ENCODE measurements around the gene PLXNA2.

PLXNA2 gene

DNA sequence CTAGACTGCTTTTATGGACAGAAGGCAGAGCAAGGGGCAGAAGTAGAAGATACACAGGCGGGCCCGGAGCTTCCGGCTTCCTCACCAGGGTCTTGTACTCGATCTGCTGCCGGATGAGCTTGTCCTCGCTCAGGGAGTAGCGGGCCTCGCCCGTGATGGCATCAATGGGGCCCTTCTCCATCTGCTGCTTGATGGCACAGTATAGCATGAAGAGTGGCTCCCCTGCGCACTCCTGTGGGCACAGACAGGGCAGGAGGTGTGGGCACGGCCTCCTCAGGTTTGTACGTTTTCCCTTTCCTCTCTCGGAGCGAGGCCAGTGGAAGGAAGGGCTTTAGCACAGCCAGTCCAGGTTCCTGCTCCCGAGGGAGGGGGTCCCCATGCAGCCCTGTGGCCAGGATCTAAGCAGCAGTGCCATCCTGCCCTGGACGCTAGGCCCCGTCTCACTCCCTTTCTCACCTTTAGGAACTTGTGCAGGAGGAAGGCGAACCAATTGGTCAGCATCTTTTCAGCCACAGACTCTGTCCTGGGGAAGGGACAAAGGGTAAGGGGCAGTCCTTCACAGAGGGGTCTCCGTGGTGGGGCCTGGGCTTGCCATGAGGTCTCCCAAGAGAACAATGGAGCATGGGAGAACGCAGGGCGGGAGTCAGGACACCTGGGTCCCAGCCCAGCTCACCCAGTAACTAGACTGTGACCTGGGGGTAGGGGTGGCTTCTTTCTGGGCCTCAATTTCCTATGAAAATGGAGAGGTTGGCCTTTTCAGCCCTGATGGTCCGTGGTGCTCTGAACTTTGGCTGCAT, 204.4 kb downstream of the PLXNA2 start:
- DNase-seq (ENCODE audit: low spot score), result no peak

DNA sequence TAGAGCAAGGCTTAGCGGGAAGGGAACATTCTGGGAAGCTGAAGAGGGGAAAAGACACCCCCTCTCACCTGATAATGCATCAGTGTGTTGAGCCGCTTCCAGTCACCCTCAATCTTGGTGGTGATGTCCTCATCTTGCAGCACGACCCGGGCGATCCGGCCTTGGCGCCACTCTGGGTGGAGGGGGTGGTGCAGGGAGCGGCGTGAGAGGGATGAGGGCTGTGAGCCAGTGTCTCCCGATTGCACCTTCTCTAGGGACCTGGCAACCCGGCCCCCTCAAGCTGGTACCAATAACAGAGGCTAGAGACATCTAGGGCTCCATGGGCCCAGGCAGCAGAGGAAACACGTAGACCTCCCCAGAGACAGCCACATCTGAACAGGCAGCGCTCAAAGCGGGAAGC, 205.9 kb downstream of the PLXNA2 start:
- DNase-seq (ENCODE audit: low spot score), result no peak

DNA sequence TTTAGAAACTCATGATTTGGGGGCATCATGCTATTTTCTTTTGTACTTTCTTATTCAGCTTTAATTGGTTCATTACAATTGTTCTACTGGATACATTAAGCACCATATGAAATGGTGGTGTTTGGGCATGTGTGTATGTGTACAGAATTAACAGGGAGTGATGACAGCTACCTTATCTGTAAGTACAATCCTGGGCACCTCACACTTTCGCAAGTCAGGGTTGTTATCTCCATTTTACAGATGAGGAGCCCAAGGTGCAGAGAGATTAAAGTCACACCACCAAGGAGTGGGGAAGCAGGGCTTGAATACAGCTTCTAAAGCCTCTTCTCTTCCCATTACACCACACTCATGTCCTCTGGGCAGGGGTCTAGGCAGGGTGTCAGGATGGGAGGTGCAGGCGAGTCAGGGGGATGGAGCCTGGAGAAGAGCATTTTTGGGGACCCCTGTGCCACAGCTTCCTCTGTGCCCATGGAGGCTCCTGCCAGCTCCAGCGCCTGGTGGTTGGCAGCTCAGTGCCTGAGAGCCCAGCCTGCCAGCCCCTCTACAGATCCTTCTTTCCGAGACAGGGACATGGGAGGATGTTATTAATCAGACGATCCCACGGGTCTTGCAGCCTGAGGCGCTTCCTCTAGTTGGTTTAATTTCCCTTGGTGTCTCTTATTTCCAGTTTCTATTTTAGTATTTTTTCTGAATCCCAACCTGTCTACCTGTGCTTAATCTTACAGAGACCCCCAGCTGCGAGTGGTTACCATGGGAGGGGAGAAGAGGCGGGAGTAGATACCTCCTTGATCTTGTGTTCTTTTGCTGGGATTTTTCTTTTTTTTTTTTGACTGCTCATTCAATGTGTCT, 207.0 kb downstream of the PLXNA2 start:
- DNase-seq (ENCODE audit: low spot score), result no peak

DNA sequence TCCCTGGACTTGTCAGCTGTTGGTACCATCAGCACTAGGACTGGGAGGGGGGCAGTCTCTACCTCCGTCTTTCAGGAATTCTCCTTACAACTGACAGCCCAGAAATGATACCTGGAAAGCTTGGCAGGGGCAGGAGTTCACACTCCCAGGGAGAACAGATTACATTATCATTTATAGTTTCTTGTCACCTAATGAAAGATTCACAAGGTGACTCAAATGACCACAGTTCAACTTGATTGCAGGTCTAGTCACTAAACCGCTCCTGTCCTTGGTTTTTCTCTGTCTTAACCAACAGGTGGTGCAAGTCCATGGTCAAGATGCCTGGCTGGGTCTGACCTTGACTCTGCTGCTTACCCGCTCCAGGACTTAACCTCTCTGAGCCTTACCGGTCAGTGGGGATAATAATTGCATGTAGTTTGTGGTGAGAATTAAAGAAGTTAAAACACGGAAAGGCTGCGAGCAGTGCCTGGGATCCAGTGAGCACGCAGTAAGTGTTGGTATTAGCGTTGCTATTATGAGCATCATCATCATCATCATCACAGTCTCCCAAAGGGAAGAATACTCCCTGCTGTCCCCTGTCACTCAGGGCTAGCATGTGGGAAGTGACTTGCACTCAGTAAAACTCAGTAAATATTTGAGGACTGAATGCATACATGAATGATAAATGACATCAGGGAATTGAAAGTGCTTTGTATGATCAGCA, 207.9 kb downstream of the PLXNA2 start:
- DNase-seq (ENCODE audit: low spot score), result peak; percentile 41

DNA sequence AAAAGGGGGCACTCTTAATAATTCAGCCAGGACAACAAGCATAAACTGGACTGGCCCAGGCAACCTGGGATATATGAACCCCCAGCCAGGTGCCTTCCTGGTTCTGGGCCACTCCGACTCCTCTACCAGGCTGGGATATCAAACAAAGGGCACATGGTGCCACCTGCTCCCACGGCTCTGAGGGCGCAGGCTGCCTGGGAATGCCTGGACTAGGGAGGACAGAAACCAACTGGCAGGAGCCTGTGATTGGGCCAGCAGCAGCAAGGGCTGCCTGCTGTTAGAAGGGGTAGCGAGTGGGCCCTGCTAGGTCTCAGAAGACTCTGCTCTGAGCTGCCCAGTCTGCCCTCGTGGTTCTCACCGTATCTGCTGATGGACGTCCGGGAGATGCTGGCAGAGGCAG, 210.0 kb downstream of the PLXNA2 start:
- no peak for DNase-seq (ENCODE audit: low spot score)

DNA sequence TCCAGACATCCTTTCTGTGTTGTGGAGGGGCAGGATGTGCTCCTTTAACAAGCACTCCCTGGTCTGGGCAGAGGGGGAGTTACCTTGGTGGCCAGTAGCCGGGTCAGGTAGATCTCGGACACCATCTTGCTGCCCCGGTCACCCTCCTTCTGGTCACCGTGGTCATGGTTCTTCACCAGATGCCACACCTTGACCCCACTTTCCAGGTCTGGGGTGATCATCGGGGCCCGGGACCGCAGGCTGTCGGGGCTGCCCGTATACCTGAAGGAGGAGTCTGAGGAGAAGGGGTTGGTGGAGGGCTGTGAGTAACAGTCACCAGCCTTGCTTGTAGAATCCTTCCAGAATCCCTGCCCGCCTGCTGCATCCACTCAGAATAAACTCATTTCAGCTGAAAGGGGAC, 210.9 kb downstream of the PLXNA2 start:
- no peak for DNase-seq (ENCODE audit: low spot score)

DNA sequence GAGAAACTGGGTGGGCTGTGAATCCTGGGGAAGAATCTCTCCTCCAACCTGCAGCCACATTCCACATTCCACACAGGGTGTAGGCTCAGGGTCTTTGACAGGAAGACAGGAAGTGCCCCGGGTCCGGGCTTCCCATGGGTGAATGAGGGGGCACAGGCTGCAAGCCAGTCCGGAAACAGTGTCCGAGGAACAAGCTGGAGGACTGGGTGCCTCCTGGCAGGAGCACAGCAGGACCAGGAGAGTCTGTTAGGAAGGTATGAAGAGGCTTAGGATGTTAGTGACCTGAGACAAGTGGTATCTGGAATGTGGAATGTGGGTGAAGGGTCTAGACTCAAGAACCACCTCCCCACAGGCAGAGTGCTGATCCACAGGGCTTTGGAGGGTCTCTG, 212.3 kb downstream of the PLXNA2 start:
- no peak for DNase-seq (ENCODE audit: low spot score)

DNA sequence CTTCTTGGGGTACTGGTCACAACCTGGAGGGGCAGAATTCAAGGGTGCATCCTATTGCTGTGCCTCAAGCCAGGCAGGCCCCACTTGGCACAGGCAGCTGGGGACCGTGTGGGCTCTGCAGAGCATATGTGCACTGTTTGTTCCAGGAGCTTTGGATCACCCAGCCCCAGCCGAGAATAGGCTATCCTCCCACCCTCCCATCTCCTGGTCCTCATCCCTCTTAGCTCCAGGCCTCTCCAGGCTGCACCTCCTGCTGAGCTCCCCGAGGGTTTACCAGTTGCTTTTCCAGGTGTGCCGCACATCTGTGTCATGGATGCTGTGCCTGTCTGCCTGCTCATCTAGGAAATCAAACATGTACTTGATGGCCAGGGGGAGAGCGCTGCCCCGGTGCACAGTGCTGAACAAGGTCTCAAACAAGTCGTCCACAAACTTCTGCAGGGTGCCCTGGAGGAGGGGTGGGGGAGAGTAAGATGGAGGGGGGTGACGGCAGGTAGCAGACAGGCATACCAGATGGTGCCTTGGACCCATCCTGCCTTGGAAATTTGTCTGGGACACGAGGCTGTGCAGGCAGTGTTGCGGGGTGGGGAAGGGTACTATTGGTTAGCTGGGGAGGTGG, 212.8 kb downstream of the PLXNA2 start:
- no peak for DNase-seq (ENCODE audit: low spot score)

DNA sequence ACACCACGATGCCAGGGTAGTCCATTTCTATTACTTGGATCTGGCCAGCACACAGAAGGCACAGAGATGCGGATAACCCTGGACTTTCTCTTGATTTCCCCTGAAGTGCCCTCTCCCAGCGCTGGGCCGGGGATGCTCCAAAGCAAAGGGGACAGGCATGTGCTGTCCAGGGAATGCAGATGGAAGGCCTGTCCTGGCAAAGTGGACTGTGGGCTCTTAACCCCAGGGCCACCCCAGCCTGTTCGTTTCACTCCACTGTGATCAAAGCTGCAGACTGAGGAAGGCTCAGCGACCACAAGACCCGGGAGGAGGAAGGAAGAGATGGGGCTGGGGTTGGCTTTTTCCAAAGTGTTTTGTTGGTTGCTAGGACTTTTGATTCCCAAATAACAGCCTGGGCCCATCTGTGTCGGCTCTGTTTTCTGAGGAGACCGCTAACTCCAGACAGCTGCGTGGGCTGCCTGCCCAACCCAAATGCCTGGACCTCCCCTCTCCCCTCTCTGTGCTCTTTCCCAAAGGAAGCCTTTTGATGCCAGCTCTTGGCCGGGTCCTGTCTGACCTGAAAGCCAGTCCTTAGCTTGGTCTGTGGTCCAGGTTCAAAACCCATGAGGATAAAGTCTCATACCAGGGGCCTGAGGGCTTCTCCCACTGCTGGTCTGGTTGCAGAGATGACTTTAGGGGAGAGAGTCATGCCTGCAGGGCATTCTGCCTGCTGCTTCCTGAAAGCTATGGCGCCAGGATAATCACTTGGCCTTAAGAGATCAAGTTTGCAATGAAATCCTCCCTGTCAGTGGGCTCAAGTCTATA, 213.7 kb downstream of the PLXNA2 start:
- no peak for DNase-seq (ENCODE audit: low spot score)

DNA sequence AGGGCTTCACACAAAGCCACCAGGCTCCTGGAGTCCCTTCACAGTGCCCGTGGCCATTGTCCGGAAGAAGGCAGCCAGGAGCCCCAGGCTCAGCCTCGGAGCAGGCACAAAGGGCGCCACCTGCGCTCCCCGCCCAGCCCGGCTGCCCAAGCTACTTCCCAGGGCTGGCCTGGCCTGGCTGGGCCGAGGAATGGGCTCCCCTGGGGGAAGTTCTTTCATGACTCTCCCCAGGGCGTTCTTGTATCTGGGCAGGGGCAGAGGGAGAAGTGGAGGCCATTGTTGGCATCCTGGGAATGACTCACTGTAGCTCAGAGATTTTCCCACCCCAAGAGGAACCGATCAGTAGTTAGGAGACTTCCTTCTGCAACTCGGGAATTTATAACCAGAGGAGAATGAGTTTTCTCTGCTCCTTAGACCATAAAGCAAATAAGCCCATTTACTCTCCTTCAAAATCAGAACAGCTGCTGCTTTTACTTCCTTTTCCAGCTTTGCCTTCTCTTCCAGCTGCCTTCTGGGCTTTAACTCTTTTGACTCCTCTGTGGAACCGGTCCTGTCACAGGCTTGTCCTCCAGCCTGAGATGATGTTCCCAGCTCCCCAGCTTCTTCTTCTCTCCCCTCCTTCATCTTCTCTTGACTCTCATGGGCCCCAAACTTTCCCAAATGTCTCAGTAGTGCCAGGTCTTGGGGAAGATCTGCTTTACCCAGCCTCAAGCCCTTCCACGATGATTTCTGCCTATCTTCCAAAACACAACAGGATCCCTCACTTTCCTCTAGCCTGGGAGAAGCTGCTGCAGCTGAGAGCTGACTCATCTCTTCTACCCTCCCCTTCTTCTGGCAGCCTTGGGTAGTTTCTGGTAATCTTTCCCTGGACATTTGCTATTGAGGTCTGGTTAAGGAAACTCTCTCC, 214.6 kb downstream of the PLXNA2 start:
- DNase-seq (ENCODE audit: low spot score), result no peak

DNA sequence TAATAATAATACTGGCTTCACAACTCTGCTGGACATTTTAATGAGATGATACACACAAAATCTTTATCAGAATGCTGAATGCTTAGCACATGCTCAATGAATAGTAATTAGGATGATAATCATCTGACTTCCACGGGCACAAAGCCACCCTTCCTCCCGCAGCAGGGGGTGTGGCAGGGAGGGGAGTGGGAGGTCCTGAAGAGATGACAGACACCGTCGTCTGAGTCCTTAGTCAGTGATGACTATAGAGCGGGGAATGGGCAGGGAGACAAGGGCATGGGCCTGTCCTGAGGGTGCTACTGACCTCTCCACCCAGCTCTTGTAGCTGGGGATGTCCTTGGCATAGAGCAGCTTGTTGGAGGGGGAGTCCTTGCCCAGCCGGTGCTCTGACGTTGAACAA, 215.7 kb downstream of the PLXNA2 start:
- no peak for DNase-seq (ENCODE audit: low spot score)

DNA sequence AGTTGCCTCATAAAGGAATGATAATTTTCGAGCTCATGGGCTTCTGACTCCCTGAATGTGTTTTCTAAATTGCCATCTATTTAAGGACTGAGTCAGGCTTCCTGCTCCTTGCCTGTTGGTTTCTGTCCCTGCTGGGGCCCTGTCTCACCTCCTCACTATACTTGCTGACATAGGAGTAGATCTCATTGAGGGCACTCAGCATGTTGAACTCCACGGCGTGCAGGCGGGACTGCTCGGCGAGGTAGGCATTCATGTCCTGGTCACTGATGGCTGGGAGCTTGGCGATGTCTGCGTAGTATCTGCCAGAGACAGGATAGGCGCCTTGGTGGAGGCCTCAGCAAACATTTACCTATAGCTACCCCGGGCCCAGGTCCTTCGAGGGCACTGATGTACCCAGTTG, 216.3 kb downstream of the PLXNA2 start:
- DNase-seq (ENCODE audit: low spot score), result no peak

DNA sequence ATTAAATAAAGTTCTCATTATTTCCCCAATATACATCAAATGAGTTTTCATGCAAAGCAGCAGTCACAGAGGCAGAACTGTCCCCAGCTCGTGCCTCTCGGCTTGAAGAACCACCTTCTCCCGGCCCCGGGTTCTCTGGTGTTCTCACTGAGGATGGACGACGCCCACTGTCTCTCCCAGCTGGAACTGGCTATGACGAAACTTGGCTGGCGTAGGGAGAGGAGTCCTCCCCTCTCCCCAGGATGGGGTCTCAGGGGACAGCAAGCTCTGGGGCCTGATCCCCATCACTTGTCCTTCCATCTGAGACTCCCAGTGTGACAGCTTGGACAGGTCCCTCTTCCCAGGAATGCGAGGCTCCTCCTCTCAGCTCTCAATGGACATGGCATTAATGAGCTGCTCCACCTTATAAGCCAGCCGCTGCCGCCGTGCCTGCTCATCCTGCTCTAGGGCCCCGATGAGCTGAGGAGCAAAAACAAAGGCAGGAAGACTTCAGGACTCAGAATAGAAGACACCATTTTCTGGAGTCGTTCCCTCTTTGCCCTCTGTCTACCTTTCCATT, 217.2 kb downstream of the PLXNA2 start:
- DNase-seq (ENCODE audit: low spot score), result no peak

DNA sequence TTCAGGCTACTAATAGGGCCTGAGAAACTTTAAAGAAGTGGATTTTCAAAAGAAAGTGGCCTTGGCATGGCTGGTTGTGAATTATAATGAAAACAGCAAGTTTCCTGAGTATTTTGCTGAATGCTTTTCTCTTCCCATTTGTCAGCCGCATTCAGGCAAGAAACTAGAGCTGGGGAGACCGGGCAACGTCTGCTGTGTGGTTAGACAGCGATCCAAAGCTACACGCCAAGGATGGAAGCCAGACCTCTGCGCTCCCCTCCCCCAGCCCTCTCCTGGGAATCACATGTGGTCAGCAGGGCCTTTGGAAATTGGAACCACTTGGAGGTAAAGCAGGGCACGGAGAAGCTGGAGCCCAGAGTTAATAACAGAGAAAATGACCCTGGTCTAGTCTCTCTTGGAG, 219.2 kb downstream of the PLXNA2 start:
- DNase-seq (ENCODE audit: low spot score), result no peak

DNA sequence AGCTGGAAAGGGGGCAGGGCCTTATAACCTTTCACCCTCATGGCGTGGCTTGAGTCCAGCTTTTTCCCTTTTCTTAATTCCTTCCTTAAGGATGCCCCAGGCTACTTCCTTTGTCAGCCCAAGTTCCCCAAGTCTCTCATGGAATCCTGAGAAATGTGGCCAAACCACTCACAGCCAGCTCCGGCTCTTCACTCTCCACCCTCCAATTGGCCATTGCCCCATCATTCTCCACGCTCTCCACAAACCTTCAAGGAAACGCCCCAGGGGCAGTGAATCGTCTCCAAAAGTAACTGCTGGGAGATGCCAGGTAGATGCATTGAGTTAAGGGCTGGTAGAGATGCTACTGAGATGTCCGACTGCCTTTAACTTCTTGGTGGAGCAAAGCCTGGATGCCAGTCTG, 219.8 kb downstream of the PLXNA2 start:
- DNase-seq (ENCODE audit: low spot score), result no peak

DNA sequence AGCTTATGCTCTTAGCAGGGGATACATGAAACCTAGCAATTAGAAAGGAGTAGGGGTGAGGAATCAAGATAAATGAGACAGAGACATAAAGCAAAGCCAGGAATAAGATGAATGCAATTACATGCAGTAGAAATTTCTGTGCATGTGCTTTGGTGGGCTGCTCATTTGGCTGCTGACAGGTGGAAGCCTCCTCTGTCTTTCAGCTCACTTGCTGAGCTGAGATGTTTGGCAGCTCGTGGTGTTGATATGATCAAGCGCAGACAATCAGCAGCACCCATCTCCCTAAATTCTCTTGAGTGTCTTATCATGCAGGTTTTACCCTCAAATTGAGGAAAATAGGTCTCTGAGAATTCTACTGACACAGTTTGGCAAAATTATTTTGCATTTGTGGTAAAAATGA, 224.9 kb downstream of the PLXNA2 start:
- no peak for DNase-seq (ENCODE audit: low spot score)

DNA sequence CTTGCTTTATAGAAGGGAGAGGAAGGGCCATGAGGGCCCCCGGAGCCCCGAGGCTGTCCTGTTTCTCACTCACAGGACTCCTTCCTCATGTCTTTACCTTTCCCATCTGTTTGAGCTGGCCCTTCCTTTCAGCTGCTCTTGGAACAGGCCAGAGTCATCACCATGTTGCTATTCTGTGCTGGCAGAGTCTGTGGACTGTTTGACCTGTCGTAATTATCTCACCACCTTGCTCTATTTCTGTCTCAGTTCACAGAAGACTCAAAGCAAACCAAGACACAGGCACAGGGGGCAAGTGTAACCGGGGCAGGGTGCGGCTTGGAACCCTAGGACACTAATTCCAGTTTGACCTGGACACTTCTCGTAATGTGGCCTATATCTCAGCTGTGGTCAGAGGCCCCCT, 228.9 kb downstream of the PLXNA2 start:
- DNase-seq (ENCODE audit: low spot score), result no peak

DNA sequence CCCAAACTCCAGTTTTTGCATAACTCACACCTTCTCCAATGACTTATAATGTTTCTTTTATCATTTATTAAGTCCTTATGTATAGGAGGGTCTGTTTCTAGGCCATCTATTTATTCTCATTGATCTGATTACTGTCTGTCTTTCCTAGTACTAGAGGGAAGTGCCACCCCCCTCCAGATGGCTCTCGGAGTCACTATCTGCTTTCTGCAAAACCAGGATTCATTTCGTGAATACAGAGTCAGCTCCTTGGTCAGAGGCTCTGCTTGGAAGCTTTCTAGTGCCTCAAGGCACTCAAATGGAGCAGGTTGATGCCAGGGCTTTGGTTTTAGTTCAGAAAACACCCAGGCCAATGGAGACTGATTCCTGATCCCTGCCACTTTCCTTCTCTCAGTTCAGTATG, 231.0 kb downstream of the PLXNA2 start:
- DNase-seq (ENCODE audit: low spot score), result no peak

DNA sequence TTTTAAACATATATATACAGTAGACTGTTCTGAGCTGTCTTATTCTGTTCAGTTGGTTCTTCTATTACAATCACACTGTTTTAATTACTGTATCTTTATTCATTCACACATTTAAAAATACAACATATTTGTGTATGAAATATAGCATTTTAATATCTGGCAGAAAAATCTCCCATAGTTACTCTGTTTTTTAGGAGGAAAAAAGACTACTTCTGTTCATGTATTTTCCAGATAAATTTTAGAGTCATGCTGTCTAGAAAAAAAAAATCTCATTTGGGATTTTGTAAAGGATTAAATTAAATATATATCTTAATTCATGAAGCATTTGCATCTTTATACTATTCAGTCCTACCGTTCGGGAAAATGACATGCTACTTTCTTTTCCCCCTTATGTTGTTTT, 231.5 kb downstream of the PLXNA2 start:
- DNase-seq (ENCODE audit: low spot score), result no peak

DNA sequence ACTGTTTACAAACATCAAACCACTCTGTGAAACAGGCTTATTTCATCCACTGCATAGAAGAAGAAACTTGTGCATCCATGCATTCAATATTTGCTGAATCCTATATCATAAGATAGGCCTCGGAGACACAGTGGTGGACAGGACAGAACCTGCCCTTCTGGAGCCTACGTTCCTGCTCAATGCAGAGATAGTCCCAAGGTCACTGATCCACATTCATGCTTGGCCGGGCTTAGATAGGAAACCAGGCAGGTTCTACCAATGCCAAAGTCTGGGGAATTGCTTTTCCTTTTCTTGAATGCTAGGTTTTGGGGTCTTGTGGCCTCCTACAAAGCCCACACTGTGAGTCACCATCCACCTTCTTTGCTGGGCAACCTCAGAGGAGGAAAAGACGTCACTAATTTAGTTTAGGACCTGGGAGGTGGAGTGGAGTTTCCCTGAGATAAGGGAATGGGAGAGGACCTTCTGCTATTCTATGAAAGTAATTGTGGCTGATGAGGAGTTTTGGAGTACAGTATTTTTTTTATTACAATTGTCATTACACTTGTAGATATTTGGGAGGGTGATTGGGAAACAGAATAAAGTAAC, 233.6 kb downstream of the PLXNA2 start:
- no peak for DNase-seq (ENCODE audit: low spot score)
